B cell (primary cell): Measurements from ENCODE around the gene CRYBG2. TPM values are rescaled to one million over a fixed set of nuclear protein-coding genes. Genes with fewer than 3 reads are reported as not detected.

ENCODE experiments used
- ATAC-seq: fragments of 200-7000 bp; cut with Tn5 transposase; one replicate; pipeline ENCODE4 v1.10.0; 2021; ENCODE audit warnings: low read depth, mild to moderate bottlenecking, moderate number of reproducible peaks, moderate library complexity
- CTCF ChIA-PET: fragments of 350-600 bp; sonication (Branson Sonifier 250); formaldehyde crosslinking; loops from one replicate; lab custom pipeline; 2021; ENCODE audit warnings: antibody characterized with exemption, inconsistent platforms; lab: Charles Lee
- POLR2A ChIA-PET: fragments of 350-600 bp; sonication (Branson Sonifier 250); formaldehyde crosslinking; loops from one replicate; lab custom pipeline; 2021; ENCODE audit warnings: antibody characterized with exemption; lab: Charles Lee
- DNase-seq: peaks from one replicate; pipeline ENCODE4 v3.0.0; 2013
- H2AFZ ChIP-seq: 2 replicates; pipeline ENCODE4 v1.6.1; 2012; ENCODE audit warnings: mild to moderate bottlenecking, low read depth, low read length; ENCODE audit not compliant: insufficient read depth, poor library complexity, severe bottlenecking
- H3K27ac ChIP-seq, 2 donors: 1 replicate in 1 of 2; 2 replicates in 1 of 2; pipeline ENCODE4 v1.5.1; 2012 to 2013; ENCODE audit warnings: low read length in 2 of 2, mild to moderate bottlenecking in 2 of 2, moderate library complexity in 1 of 2
- H3K27me3 ChIP-seq, 4 experiments: fragments of 200-600 bp in 1 of 4; sonication (generic) in 1 of 4; replicated peaks in 1 of 4; 1 replicate in 2 of 4; 2 replicates in 2 of 4; pipeline versions ENCODE4 v1.6.1 to v1.7.0; 2013 to 2016; ENCODE audit warnings: low read length in 3 of 4, mild to moderate bottlenecking in 2 of 4, mixed read lengths in 1 of 4, moderate library complexity in 1 of 4; ENCODE audit not compliant: insufficient read depth in 4 of 4, control insufficient read depth in 3 of 4; ENCODE audit errors: control extremely low read depth in 1 of 4
- H3K36me3 ChIP-seq, 2 experiments: replicated peaks in 1 of 2; 1 replicate in 1 of 2; 2 replicates in 1 of 2; pipeline versions ENCODE4 v1.6.1 to v1.7.1; 2013; ENCODE audit warnings: low read length in 1 of 2; ENCODE audit not compliant: insufficient read depth in 2 of 2, control insufficient read depth in 1 of 2; ENCODE audit errors: control extremely low read depth in 1 of 2, extremely low read depth in 1 of 2
- H3K4me1 ChIP-seq, 2 donors: fragments of 200-600 bp in 1 of 2; sonication (generic) in 1 of 2; 1 replicate in 1 of 2; 2 replicates in 1 of 2; pipeline versions ENCODE4 v1.5.1 to v1.6.1; 2013 to 2017; ENCODE audit warnings: low read length in 2 of 2; ENCODE audit not compliant: control insufficient read depth in 2 of 2, insufficient read depth in 2 of 2
- H3K4me2 ChIP-seq: replicated peaks from 2 replicates; pipeline ENCODE3; 2012; ENCODE audit warnings: mild to moderate bottlenecking, low read depth, low read length; ENCODE audit not compliant: poor library complexity, severe bottlenecking
- H3K4me3 ChIP-seq, 5 experiments: fragments of 200-600 bp in 1 of 5; sonication (generic) in 1 of 5; 1 replicate in 3 of 5; 2 replicates in 2 of 5; pipeline versions ENCODE4 v1.5.1 to v1.7.0; 2011 to 2016; ENCODE audit warnings: low read length in 4 of 5, mild to moderate bottlenecking in 4 of 5, low read depth in 2 of 5, control low read depth in 1 of 5, moderate library complexity in 1 of 5; ENCODE audit not compliant: insufficient read depth in 1 of 5; ENCODE audit errors: control extremely low read depth in 1 of 5, extremely low read depth in 1 of 5
- H3K79me2 ChIP-seq: fragments of 200-600 bp; sonication (generic); one replicate; pipeline ENCODE4 v1.6.0; 2016; ENCODE audit warnings: low read length; ENCODE audit not compliant: control insufficient read depth, insufficient read depth
- H3K9ac ChIP-seq: fragments of 200-600 bp; sonication (generic); 2 replicates; pipeline ENCODE4 v1.6.1; 2017; ENCODE audit warnings: mild to moderate bottlenecking, low read length, moderate library complexity
- H3K9me3 ChIP-seq, 3 donors: one replicate each; pipeline versions ENCODE4 v1.6.1 to v1.7.1; 2013; ENCODE audit warnings: low read length in 2 of 3; ENCODE audit not compliant: control insufficient read depth in 2 of 3, insufficient read depth in 1 of 3; ENCODE audit errors: control extremely low read depth in 1 of 3
- H4K20me1 ChIP-seq: 2 replicates; pipeline ENCODE4 v1.6.0; 2012; ENCODE audit warnings: mild to moderate bottlenecking, low read length; ENCODE audit not compliant: insufficient read depth, control insufficient read depth, poor library complexity, severe bottlenecking
- H3K27ac Mint-ChIP-seq: one replicate; pipeline ENCODE4 v1.8.0; 2021; ENCODE audit warnings: mixed read lengths
- H3K27me3 Mint-ChIP-seq: one replicate; pipeline ENCODE4 v1.8.0; 2021; ENCODE audit warnings: mixed read lengths
- H3K4me1 Mint-ChIP-seq: one replicate; pipeline ENCODE4 v1.8.0; 2021; ENCODE audit warnings: mixed read lengths
- H3K4me3 Mint-ChIP-seq: one replicate; pipeline ENCODE4 v1.8.0; 2021; ENCODE audit warnings: mixed read lengths
- H3K9me3 Mint-ChIP-seq: one replicate; pipeline ENCODE4 v1.8.0; 2022; ENCODE audit warnings: mixed read lengths; ENCODE audit not compliant: insufficient read depth
- CTCF ChIP-seq: fragments of 200-600 bp; IDR thresholded peaks from one replicate; pipeline ENCODE4 v1.8.0; 2022; ENCODE audit warnings: antibody characterized with exemption, mild to moderate bottlenecking
- EZH2 ChIP-seq: IDR thresholded peaks from 2 replicates; pipeline ENCODE4 v1.6.1; 2012; ENCODE audit warnings: borderline replicate concordance, low read depth, mild to moderate bottlenecking, moderate library complexity, low read length; ENCODE audit not compliant: insufficient read depth, poor library complexity, severe bottlenecking
- WGBS: methylation state at CpG from one replicate; pipeline ENCODE4 v1.1.5; 2013; ENCODE audit warnings: missing lambda C conversion rate; ENCODE audit not compliant: insufficient coverage; 5-methylcytosine and 5-hydroxymethylcytosine counted together
- intact Hi-C: fragments of 100-400 bp; cut with micrococcal nuclease; formaldehyde crosslinking; loops from one replicate; pipeline ENCODE4 v1.10.0; 2022
- polyA plus RNA-seq: library from polyadenylated mRNA; depleted of rRNA; stranded (reverse); fragments of >200 nt; gene quantifications from 2 replicates; pipeline ENCODE4 v1.2.3, GENCODE V29; 2012
- total RNA-seq, 2 donors: library from RNA; stranded (reverse); fragments of 120-200 nt in 1 of 2; gene quantifications; 1 replicate in 1 of 2; 2 replicates in 1 of 2; pipeline versions ENCODE4 v1.2.3 to v1.2.4, GENCODE V29; 2013 to 2022

The CRYBG2 gene
- total and polyA plus RNA-seq, 2 donors (not counting 1 experiment from before 2014, with no cell fraction given) = 3.3 to 5.3 TPM

DNA sequence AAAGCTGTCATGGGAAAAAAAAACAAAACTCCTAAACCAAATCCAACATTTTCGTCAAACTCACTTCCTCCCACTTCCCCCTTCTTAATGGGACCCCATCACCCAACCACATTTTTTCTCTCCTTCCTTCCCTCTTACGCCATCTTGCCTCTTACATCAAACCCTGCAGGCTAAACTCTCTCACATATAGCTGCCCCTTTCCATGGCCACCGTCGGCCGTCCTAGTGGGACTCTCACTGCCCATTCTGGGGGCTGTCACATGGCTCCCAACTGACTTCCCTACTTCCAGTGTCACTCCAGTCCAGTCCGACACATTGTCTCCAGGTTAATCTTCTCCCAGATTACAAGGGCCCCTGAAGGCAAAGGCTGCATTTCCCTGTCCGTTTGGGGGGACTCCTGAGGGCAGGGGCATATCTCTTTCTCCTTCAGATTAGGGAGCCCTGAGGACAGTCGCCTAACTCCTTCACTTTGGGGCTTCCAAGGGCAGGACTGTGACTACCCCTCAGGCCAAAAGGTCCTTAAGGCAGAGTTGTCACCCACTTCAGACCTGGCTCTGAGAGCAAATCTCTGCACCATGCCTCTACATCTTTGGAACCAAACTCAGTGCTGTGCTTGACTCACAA, 48.2 kb downstream of the CRYBG2 start:
- peak overlapping the region; percentile 95 for H3K4me3 Mint-ChIP-seq
- Histone ChIP-seq H3K36me3 (no peaks in the 10 kb centered on the region), H3K4me2 (peak overlapping the region; percentile 96), H3K4me3 (peak overlapping the region; percentile 60 to 99 (median 74)), H3K27me3 (no peaks in the 10 kb centered on the region), H3K27ac (peak overlapping the region; percentile 42 to 87), H3K9ac (peak overlapping the region; percentile 89), H3K9me3 (no peaks in the 10 kb centered on the region), H3K79me2 (peaks cover 49% of the 10 kb centered on the region), H4K20me1 (no peaks in the 10 kb centered on the region), H2AFZ (peak overlapping the region; percentile 99), H3K4me1 (peaks cover 19 to 30% of the 10 kb centered on the region in 2 donors)
- ChIA-PET POLR2A (interaction anchor here (1.7 to 5.6 kb wide), 3 partner anchors 9 to 21 kb away, joined by 6 to 47 read pairs (median 7); partner anchors contain the start of gene CD52), CTCF (interaction anchor here (1.3 to 30.0 kb wide), 4 partner anchors 9 to 24 kb away, joined by 5 to 1400 read pairs (median 6); partner anchors contain the start of gene SH3BGRL3)
- peaks cover 28% of the 10 kb centered on the region for H3K4me1 Mint-ChIP-seq
- H3K27me3 Mint-ChIP-seq = no peaks in the 10 kb centered on the region
- H3K9me3 Mint-ChIP-seq = no peaks in the 10 kb centered on the region
- intact Hi-C loops = loop anchor here (1.0 kb wide), 2 partner anchors 12 to 16 kb away; partner anchors contain the start of gene CD52
- H3K27ac Mint-ChIP-seq = peak overlapping the region; percentile 93
- no peak for TF ChIP-seq CTCF
- TF ChIP-seq EZH2 = no peak
- no peak for ATAC-seq
- WGBS = 17% methylated on average over 8 of the region's 8 CpGs
- DNase-seq = no peak

- Mint-ChIP-seq H3K27me3 (no peaks in the 10 kb centered on the region), H3K9me3 (no peaks in the 10 kb centered on the region), H3K4me1 (peaks cover 47% of the 10 kb centered on the region), H3K27ac (no peak overlapping the region), H3K4me3 (no peak overlapping the region)
- H3K4me3 ChIP-seq = no peak overlapping the region
- no peak for DNase-seq
- H3K4me2 ChIP-seq = no peak overlapping the region
- ATAC-seq = no peak
- no peak overlapping the region for H2AFZ ChIP-seq
- H3K4me1 ChIP-seq = peaks cover 36 to 48% of the 10 kb centered on the region in 2 donors
- 94% methylated on average over 5 of the region's 8 CpGs for WGBS
- H3K27ac ChIP-seq = no peak overlapping the region
- peaks cover 56% of the 10 kb centered on the region for H3K79me2 ChIP-seq
- TF ChIP-seq EZH2 (no peak), CTCF (no peak)
- H3K9me3 ChIP-seq = no peaks in the 10 kb centered on the region
- ChIA-PET POLR2A (interaction anchor here (3.0 kb wide), 1 partner anchor 13 kb away, joined by 12 read pairs; no protein-coding TSS in a partner anchor), CTCF (interaction anchor here (0.7 kb wide), 1 partner anchor 98 kb away, joined by 3 read pairs; no protein-coding TSS in a partner anchor)
- no peaks in the 10 kb centered on the region for H4K20me1 ChIP-seq
- intact Hi-C loops = no loop called here
- no peaks in the 10 kb centered on the region for H3K36me3 ChIP-seq
- no peak overlapping the region for H3K9ac ChIP-seq
- no peaks in the 10 kb centered on the region for H3K27me3 ChIP-seq
Measured at GRCh38 chr1:26302733-26303405, 51.1 kb downstream of the CRYBG2 start.
